GM10847 (cell line): ENCODE measurements around the gene LATS1.

Experiments used
- POLR2A ChIP-seq: IDR thresholded peaks from 2 replicates; pipeline ENCODE4 v1.6.1; 2011; ENCODE audit not compliant: insufficient read length; ENCODE audit errors: extremely low read depth

The LATS1 gene

GRCh38 chr6:149614337-149614736, 103.6 kb downstream of the LATS1 start:
- TF ChIP-seq POLR2A = no peak

DNA sequence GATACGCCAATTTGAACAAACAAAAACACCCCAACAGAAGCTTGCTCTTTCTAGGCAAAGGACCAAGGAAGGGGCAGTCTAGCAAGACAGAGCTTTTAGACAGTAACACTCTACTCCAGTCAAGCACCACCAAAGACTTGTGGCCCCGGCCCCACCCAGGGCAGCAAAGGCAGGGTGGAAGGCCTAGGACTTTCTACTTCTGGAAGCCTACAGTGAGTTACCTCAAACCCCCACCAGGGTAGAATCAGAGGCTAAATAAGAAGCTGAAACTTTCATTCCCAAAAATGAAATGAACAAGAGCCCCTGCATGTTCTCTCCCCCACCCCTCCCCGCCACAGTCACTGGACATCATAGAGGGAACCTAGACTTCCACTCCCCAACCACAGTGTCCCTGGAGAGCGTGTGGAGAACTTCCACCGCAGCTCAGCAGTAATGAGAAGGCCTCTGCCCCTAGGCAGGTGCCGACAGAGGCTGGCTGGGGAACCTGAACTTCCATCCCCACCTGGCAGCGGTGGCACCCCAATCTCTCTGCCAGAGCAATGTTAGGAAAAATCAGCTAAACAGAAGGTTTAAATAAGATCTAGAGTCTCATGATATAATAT, 109.4 kb downstream of the LATS1 start:
- no peak for TF ChIP-seq POLR2A
